ENCODE results near the gene MAN2C1.

Gene MAN2C1

DNA sequence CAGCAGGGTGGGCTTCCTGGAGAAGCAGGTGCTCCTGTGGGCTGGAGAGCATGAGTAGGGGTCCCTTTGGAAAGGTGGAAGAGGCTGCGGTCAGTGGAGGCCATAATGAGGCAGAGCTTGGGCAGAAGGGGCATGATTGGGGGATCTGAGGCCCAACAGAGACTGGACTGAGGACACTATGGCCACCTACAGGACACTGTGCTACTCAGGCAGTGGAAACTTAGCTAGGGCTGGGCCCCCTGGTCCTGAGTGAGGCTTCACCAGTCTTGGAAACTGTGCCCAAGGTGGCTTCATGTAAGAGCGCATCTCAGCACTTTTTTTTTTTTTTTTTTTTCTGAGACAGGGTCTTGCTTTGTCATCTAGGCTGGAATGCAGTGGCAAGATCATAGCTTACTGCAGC is 38.8 kb downstream of the MAN2C1 start:
- H3K27me3 ChIP-seq (ENCODE audit: insufficient read depth, low read depth), result no peaks in the 10 kb centered on the region
- no peak overlapping the region for H3K4me3 ChIP-seq (IDR thresholded peaks at IDR 0.05; ENCODE audit: insufficient read depth, low read depth, low read length)
- no peak overlapping the region for H3K9ac ChIP-seq
- no peak overlapping the region for H3K27ac ChIP-seq
- TF ChIP-seq CTCF (conservative IDR thresholded peaks at IDR 0.05; ENCODE audit: low read depth, low read length), result no peak
- peaks cover 4% of the 10 kb centered on the region for H3K4me1 ChIP-seq (ENCODE audit: low read depth, poor library complexity, severe bottlenecking)
- H3K4me2 ChIP-seq, result no peak overlapping the region
- no peaks in the 10 kb centered on the region for H4K20me1 ChIP-seq (ENCODE audit: insufficient read depth)
- H2AFZ ChIP-seq (ENCODE audit: low read depth), result no peak overlapping the region
- no peaks in the 10 kb centered on the region for H3K79me2 ChIP-seq (ENCODE audit: insufficient read depth, low read depth)
- H3K36me3 ChIP-seq (ENCODE audit: insufficient read depth), result no peaks in the 10 kb centered on the region

GRCh38 chr15:75328493-75329314 is 39.7 kb downstream of the MAN2C1 start:
- H3K9ac ChIP-seq, result no peak overlapping the region
- TF ChIP-seq CTCF (conservative IDR thresholded peaks at IDR 0.05; ENCODE audit: low read depth, low read length), result no peak
- H3K27ac ChIP-seq, result no peak overlapping the region

GRCh38 chr15:75327491-75327890 is 40.9 kb downstream of the MAN2C1 start:
- no peak for TF ChIP-seq CTCF (conservative IDR thresholded peaks at IDR 0.05; ENCODE audit: low read depth, low read length)
- Histone ChIP-seq H2AFZ (ENCODE audit: low read depth) (no peak overlapping the region), H3K4me3 (IDR thresholded peaks at IDR 0.05; ENCODE audit: insufficient read depth, low read depth, low read length) (no peak overlapping the region), H3K27me3 (ENCODE audit: insufficient read depth, low read depth) (no peaks in the 10 kb centered on the region), H3K4me2 (no peak overlapping the region), H3K4me1 (ENCODE audit: low read depth, poor library complexity, severe bottlenecking) (no peaks in the 10 kb centered on the region), H3K79me2 (ENCODE audit: insufficient read depth, low read depth) (no peaks in the 10 kb centered on the region), H3K9ac (no peak overlapping the region), H3K36me3 (ENCODE audit: insufficient read depth) (no peaks in the 10 kb centered on the region), H4K20me1 (ENCODE audit: insufficient read depth) (no peaks in the 10 kb centered on the region), H3K27ac (no peak overlapping the region)

More at GRCh38 chr15:75328493-75329314, 39.7 kb downstream of the MAN2C1 start:
- Histone ChIP-seq H3K4me2 (no peak overlapping the region), H3K27me3 (ENCODE audit: insufficient read depth, low read depth) (no peaks in the 10 kb centered on the region), H3K4me1 (ENCODE audit: low read depth, poor library complexity, severe bottlenecking) (peaks cover 3% of the 10 kb centered on the region), H3K36me3 (ENCODE audit: insufficient read depth) (no peaks in the 10 kb centered on the region), H3K79me2 (ENCODE audit: insufficient read depth, low read depth) (no peaks in the 10 kb centered on the region), H2AFZ (ENCODE audit: low read depth) (no peak overlapping the region), H3K4me3 (IDR thresholded peaks at IDR 0.05; ENCODE audit: insufficient read depth, low read depth, low read length) (no peak overlapping the region), H4K20me1 (ENCODE audit: insufficient read depth) (no peaks in the 10 kb centered on the region)

GRCh38 chr15:75327005-75327404 is 41.4 kb downstream of the MAN2C1 start:
- H3K9ac ChIP-seq, result no peak overlapping the region
- no peaks in the 10 kb centered on the region for H4K20me1 ChIP-seq (ENCODE audit: insufficient read depth)
- H3K79me2 ChIP-seq (ENCODE audit: insufficient read depth, low read depth), result no peaks in the 10 kb centered on the region
- no peak for TF ChIP-seq CTCF (conservative IDR thresholded peaks at IDR 0.05; ENCODE audit: low read depth, low read length)
- H3K4me1 ChIP-seq (ENCODE audit: low read depth, poor library complexity, severe bottlenecking), result no peaks in the 10 kb centered on the region
- no peaks in the 10 kb centered on the region for H3K27me3 ChIP-seq (ENCODE audit: insufficient read depth, low read depth)
- no peak overlapping the region for H3K27ac ChIP-seq
- no peak overlapping the region for H3K4me2 ChIP-seq
- H3K36me3 ChIP-seq (ENCODE audit: insufficient read depth), result no peaks in the 10 kb centered on the region
- H2AFZ ChIP-seq (ENCODE audit: low read depth), result no peak overlapping the region
- H3K4me3 ChIP-seq (IDR thresholded peaks at IDR 0.05; ENCODE audit: insufficient read depth, low read depth, low read length), result no peak overlapping the region

All from KMS-11 (cell line).